ENCODE results near the gene SLX9.

DNA sequence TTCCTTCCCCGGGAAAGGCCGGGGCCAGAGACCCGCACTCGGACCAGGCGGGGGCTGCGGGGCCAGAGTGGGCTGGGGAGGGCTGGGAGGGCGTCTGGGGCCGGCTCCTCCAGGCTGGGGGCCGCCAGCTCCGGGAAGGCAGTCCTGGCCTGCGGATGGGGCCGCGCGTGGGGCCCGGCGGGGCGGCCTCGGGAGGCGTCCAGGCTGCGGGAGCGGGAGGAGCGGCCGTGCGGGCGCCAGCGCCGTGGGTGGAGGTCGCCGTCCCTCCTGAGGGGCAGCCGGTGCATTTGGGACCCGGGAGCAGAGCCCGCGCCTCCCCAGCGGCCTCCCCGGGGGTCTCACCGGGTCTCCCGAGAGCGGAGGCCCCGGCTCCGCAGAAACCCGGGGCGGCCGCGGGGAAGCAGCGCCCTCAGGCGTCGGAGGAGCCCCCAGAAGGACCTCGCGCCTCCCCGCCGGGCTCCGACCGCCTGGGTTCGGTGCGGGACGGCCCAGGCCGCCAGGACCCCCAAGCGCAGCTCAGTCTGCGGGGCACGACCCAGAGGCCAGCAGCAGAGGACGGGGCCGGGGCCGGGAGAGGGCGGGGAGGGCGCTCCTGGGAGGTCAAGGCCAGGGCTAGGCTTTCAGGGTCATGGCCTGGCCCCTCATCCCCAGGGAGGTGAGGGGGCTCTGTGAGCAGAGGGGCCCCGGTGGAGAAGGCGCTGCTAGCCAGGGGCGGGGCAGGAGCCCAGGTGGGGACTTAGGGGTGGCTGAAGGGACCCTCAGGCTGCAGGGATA lies 7.2 kb upstream of the SLX9 start:
- TF ChIP-seq POLR2A (IDR thresholded peaks at IDR 0.05; ENCODE audit: low read depth, low read length) (no peak), POLR2AphosphoS5 (IDR thresholded peaks at IDR 0.05; ENCODE audit: low read depth, low read length) (no peak), TAF1 (IDR thresholded peaks at IDR 0.05; ENCODE audit: low read depth, low read length) (no peak), SPI1 (IDR thresholded peaks at IDR 0.05; ENCODE audit: low read depth, low read length) (no peak)
